ENCODE data around the gene MS4A10. TPM values are rescaled to one million over a fixed set of nuclear protein-coding genes. Genes with fewer than 3 reads are reported as not detected.

Gene MS4A10
- total and polyA plus RNA-seq, 10 of the 15 experiments (the other 5 are each of a cell fraction or from before 2014, with no cell fraction given): not detected

DNA sequence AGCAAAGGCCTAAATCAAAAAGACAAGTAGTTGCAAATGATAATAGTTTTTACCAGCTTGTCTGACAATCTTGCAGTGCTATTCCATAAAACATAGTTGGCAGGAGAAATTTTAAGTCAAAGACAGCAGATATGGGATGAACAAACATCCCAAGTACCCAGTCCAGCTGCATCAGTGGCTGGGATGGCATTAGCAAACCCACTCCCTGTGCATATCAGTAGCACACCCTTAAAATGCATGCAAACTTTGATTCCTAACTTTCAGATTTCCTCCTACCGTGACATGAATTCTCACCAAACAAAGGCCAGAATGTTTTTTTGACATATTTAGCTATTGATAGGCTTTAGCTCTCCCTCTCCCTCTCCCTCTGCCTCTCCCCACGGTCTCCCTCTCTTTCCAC, 29.0 kb downstream of the MS4A10 start:
- SMC1A ChIA-PET (ENCODE audit: uncharacterized antibody, unreplicated experiment): no interaction called here
- no peak for FAIRE-seq
- intact Hi-C loops (cut with micrococcal nuclease; ENCODE audit: unreplicated experiment): no loop called here
- CTCF ChIA-PET: interaction anchor here (1.1 to 1.4 kb wide), 2 partner anchors 35 to 39 kb away, joined by 3 to 5 read pairs; no protein-coding TSS in a partner anchor
- H3K4me3 ChIP-seq: no peak overlapping the region
- ATAC-seq: no peak
- in situ Hi-C loops (cut with MboI): no loop called here
- H3K79me2 ChIP-seq (ENCODE audit: control insufficient read depth, insufficient read depth, low read length): no peaks in the 10 kb centered on the region
- no peak overlapping the region for H3K9ac ChIP-seq (ENCODE audit: control insufficient read depth, insufficient read depth, low read length)
- TF ChIP-seq CHD2 (IDR thresholded peaks at IDR 0.05; ENCODE audit: borderline replicate concordance, low read depth, low read length) (no peak), IKZF2 (IDR thresholded peaks at IDR 0.05) (no peak), ZBED1 (IDR thresholded peaks at IDR 0.05; ENCODE audit: borderline replicate concordance) (no peak), ZNF217 (IDR thresholded peaks at IDR 0.05) (no peak), MXI1 (IDR thresholded peaks at IDR 0.05; ENCODE audit: low read depth, low read length) (no peak), ZNF274 (IDR thresholded peaks at IDR 0.05; ENCODE audit: insufficient read depth, insufficient read length) (no peak), NR2C2 (IDR thresholded peaks at IDR 0.05; ENCODE audit: borderline replicate concordance, control insufficient read depth, insufficient read length, low read depth) (no peak), JUNB (IDR thresholded peaks at IDR 0.05) (no peak), HDGF (IDR thresholded peaks at IDR 0.05) (no peak), BCL11A (IDR thresholded peaks at IDR 0.05; ENCODE audit: low read depth, low read length) (no peak), BMI1 (IDR thresholded peaks at IDR 0.05; ENCODE audit: borderline replicate concordance) (no peak), POLR2AphosphoS2 (IDR thresholded peaks at IDR 0.05; ENCODE audit: low read depth, low read length) (no peak), MYC (IDR thresholded peaks at IDR 0.05; ENCODE audit: insufficient read depth, insufficient read length, insufficient replicate concordance, low read length, severe bottlenecking) (no peak), RELA (IDR thresholded peaks at IDR 0.05; ENCODE audit: borderline replicate concordance, partially characterized antibody) (no peak), SUPT20H (IDR thresholded peaks at IDR 0.05; ENCODE audit: borderline replicate concordance, control insufficient read depth, low read depth, low read length) (no peak)
- TF ChIP-seq, protein P1, sequence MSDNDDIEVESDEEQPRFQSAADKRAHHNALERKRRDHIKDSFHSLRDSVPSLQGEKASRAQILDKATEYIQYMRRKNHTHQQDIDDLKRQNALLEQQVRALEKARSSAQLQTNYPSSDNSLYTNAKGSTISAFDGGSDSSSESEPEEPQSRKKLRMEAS (IDR thresholded peaks at IDR 0.05; ENCODE audit: low read depth, low read length): no peak
- TF ChIP-seq, protein P2, sequence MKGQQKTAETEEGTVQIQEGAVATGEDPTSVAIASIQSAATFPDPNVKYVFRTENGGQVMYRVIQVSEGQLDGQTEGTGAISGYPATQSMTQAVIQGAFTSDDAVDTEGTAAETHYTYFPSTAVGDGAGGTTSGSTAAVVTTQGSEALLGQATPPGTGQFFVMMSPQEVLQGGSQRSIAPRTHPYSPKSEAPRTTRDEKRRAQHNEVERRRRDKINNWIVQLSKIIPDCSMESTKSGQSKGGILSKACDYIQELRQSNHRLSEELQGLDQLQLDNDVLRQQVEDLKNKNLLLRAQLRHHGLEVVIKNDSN (IDR thresholded peaks at IDR 0.05; ENCODE audit: borderline replicate concordance, extremely low read length, insufficient read depth, low read depth, low read length): no peak
- H3K27ac ChIP-seq (ENCODE audit: control insufficient read depth, insufficient read depth): no peak overlapping the region
- DNase-seq (ENCODE audit: low read depth, low spot score): no peak
- RAD21 ChIA-PET (ENCODE audit: unreplicated experiment): no interaction called here
- 92% methylated on average over 2 of the region's 2 CpGs for WGBS (ENCODE audit: insufficient coverage, insufficient replicate concordance, low lambda C conversion rate, missing lambda C conversion rate)
- H3K36me3 ChIP-seq (ENCODE audit: control insufficient read depth in 2 of 2, insufficient read depth in 2 of 2, low read length in 1 of 2): no peaks in the 10 kb centered on the region
- peaks cover 9% of the 10 kb centered on the region for H3K9me3 ChIP-seq (replicated peaks; ENCODE audit: control insufficient read depth, insufficient read depth, low read length)
- no peak overlapping the region for H2AFZ ChIP-seq (ENCODE audit: control insufficient read depth, low read depth, low read length)
- no peaks in the 10 kb centered on the region for H4K20me1 ChIP-seq (ENCODE audit: control insufficient read depth, insufficient read depth)
- H3K27me3 ChIP-seq (replicated peaks in 1 of 2; ENCODE audit: control insufficient read depth in 2 of 2, insufficient read depth in 2 of 2, low read length in 1 of 2): no peaks in the 10 kb centered on the region
- POLR2A ChIA-PET: no interaction called here
- no TSS peak for BruUV-seq (replicated peaks)
- H3K4me2 ChIP-seq (ENCODE audit: control insufficient read depth, insufficient read depth): no peak overlapping the region
- no peaks in the 10 kb centered on the region for H3K4me1 ChIP-seq (ENCODE audit: control insufficient read depth, insufficient read depth, low read length)
